Aorta (tissue), 5 donors: ENCODE results near the gene JAKMIP3. TPM values are rescaled to one million over a fixed set of nuclear protein-coding genes. Genes with fewer than 3 reads are reported as not detected.

Source experiments
- ATAC-seq: fragments of 200-7000 bp; cut with Tn5 transposase; one replicate; pipeline ENCODE4 v1.9.1; 2022; ENCODE audit warnings: moderate library complexity; ENCODE audit not compliant: low FRiP score
- DNase-seq, 2 donors: peaks; one replicate each; pipeline ENCODE4 v3.0.0-alpha.2; 2020
- H3K27ac ChIP-seq, 2 donors: one replicate each; pipeline ENCODE4 v1.5.1; 2013; ENCODE audit warnings: low read length in 2 of 2, mild to moderate bottlenecking in 2 of 2, moderate library complexity in 2 of 2, control low read depth in 1 of 2, inconsistent platforms in 1 of 2, low read depth in 1 of 2
- H3K27me3 ChIP-seq, 2 donors: one replicate each; pipeline ENCODE4 v1.6.1; 2013; ENCODE audit warnings: control low read depth in 1 of 2, low read length in 1 of 2, mild to moderate bottlenecking in 1 of 2, moderate library complexity in 1 of 2; ENCODE audit not compliant: insufficient read depth in 2 of 2, control insufficient read depth in 1 of 2
- H3K36me3 ChIP-seq, 2 donors: one replicate each; pipeline ENCODE4 v1.6.1; 2013; ENCODE audit warnings: control low read depth in 1 of 2, low read length in 1 of 2, mild to moderate bottlenecking in 1 of 2; ENCODE audit not compliant: insufficient read depth in 2 of 2, control insufficient read depth in 1 of 2
- H3K4me1 ChIP-seq, 2 donors: one replicate each; pipeline ENCODE4 v1.6.1; 2013; ENCODE audit warnings: low read length in 2 of 2, control low read depth in 1 of 2, mild to moderate bottlenecking in 1 of 2, moderate library complexity in 1 of 2; ENCODE audit not compliant: insufficient read depth in 2 of 2, control insufficient read depth in 1 of 2
- H3K4me3 ChIP-seq, 2 donors: one replicate each; pipeline ENCODE4 v1.5.1; 2013; ENCODE audit warnings: low read length in 2 of 2, control low read depth in 1 of 2, mild to moderate bottlenecking in 1 of 2
- H3K9me3 ChIP-seq: one replicate; pipeline ENCODE4 v1.6.1; 2013; ENCODE audit warnings: mild to moderate bottlenecking, low read length; ENCODE audit not compliant: control insufficient read depth
- WGBS, 2 donors: extraction: QIAGEN DNeasy Blood & Tissue Kit; methylation state at CpG; one replicate each; pipeline ENCODE4 v1.1.7; 2013; 5-methylcytosine and 5-hydroxymethylcytosine counted together
- intact Hi-C, 2 donors: fragments of 100-400 bp; cut with DNase I; formaldehyde crosslinking; loops; one replicate each; pipeline versions ENCODE4 v1.14.2 to v1.15.0; 2022
- polyA plus RNA-seq, 2 donors: library from polyadenylated mRNA; stranded (reverse); fragments of 200-250 nt; gene quantifications; one replicate each; pipeline ENCODE4 v1.2.3, GENCODE V29; 2013
- total RNA-seq, 2 donors: library from RNA; stranded (reverse); fragmentation: NEBNext Ultra II Directional; extraction: Animal tissue kit (Norgen Biotek cat#: 25700); gene quantifications; one replicate each; pipeline ENCODE4 v1.2.1, GENCODE V29; 2021
- donor health status: healthy with polysubstance abuse.
- donor health status: Bipolar disorder and iron deficiency.
- donor health status: DM: no; HTN: no; CAD: no.
- donor health status: DM: no; HTN: no; CAD: no.
- donor health status: DM: yes; HTN: yes; CAD: no.

Gene JAKMIP3
- total and polyA plus RNA-seq, 4 donors: 0.23 to 0.99 (median 0.36) TPM; not detected in 1

GRCh38 chr10:132107186-132107948, 41.6 kb downstream of the JAKMIP3 start:
- no peaks in the 10 kb centered on the region for H3K27me3 ChIP-seq
- no peaks in the 10 kb centered on the region for H3K36me3 ChIP-seq
- intact Hi-C loops: no loop called here
- no peak overlapping the region for H3K27ac ChIP-seq
- WGBS, 2 donors: 79 to 86% methylated on average over 27 of the region's 27 CpGs
- no peaks in the 10 kb centered on the region for H3K9me3 ChIP-seq
- H3K4me3 ChIP-seq: no peak overlapping the region
- DNase-seq (peak in 1 of 2 donors; percentile 66), ATAC-seq (no peak)
- no peaks in the 10 kb centered on the region for H3K4me1 ChIP-seq

GRCh38 chr10:132107949-132108877, 42.5 kb downstream of the JAKMIP3 start:
- no peaks in the 10 kb centered on the region for H3K36me3 ChIP-seq
- ATAC-seq: no peak
- intact Hi-C loops: no loop called here
- 81 to 83% methylated on average over 13 of the region's 13 CpGs for WGBS, 2 donors
- peak in 1 of 2 donors; percentile 38 for DNase-seq
- no peaks in the 10 kb centered on the region for H3K4me1 ChIP-seq
- H3K27ac ChIP-seq: no peak overlapping the region
- no peak overlapping the region for H3K4me3 ChIP-seq
- H3K9me3 ChIP-seq: no peaks in the 10 kb centered on the region
- H3K27me3 ChIP-seq: no peaks in the 10 kb centered on the region

- no peaks in the 10 kb centered on the region for H3K4me1 ChIP-seq
- no peaks in the 10 kb centered on the region for H3K27me3 ChIP-seq
- H3K36me3 ChIP-seq: no peaks in the 10 kb centered on the region
- DNase-seq (peak in 1 of 2 donors; percentile 70), ATAC-seq (peak; percentile 51)
- intact Hi-C loops: no loop called here
- no peaks in the 10 kb centered on the region for H3K9me3 ChIP-seq
- H3K27ac ChIP-seq: no peak overlapping the region
- H3K4me3 ChIP-seq: no peak overlapping the region
- WGBS, 2 donors: 74 to 76% methylated on average over 19 of the region's 19 CpGs
These were observed 43.8 kb downstream of the JAKMIP3 start for GRCh38 chr10:132109341-132110110.

DNA sequence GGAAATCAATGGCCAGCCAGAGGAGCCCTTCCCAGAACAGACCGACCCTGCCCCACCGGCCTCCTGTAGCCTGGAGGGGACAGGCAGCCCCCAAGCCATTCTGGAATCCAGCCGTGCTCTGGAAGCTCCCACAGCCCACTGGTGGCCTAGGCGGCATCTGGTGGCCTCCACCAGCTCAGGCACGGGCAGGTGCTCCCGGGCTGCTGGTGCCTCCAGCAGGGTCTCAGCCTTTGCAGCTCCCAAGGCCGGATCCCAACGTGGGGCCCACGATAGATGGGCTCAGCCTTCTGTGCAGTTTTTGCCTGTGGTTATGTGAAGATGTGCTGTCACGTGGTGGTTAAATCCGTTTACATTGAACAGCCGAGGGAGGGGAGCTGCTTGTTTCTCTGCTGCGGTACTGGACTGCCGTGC, 44.4 kb downstream of the JAKMIP3 start:
- 86 to 92% methylated on average over 14 of the region's 14 CpGs for WGBS, 2 donors
- intact Hi-C loops: no loop called here
- Histone ChIP-seq H3K27me3 (no peaks in the 10 kb centered on the region), H3K4me3 (no peak overlapping the region), H3K36me3 (no peaks in the 10 kb centered on the region), H3K27ac (no peak overlapping the region), H3K4me1 (no peaks in the 10 kb centered on the region), H3K9me3 (no peaks in the 10 kb centered on the region)
- ATAC-seq: no peak
- DNase-seq: peak in 1 of 2 donors; percentile 58

DNA sequence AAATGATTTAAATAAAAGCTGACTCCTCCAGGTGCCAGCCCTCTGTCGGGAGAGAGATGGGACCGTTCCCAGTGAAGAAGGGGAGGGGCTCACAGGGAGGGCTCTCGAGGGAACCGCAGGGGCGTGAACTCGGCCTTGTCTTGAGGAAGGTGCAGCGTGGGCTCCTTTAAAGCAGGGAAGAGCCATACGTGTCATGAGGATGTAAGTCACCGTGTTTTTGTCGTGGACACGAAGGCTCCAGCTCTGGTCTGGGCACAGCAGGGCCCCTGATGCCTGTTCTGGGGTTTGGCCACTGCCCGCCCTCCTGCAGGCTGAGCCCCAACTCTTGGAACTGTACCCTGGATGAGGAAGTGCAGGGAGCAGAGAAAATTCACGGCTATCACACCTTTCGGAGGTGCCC, 45.0 kb downstream of the JAKMIP3 start:
- DNase-seq (peak in 1 of 2 donors; percentile 59), ATAC-seq (no peak)
- Histone ChIP-seq H3K36me3 (no peaks in the 10 kb centered on the region), H3K27ac (no peak overlapping the region), H3K9me3 (no peaks in the 10 kb centered on the region), H3K4me1 (no peaks in the 10 kb centered on the region), H3K4me3 (no peak overlapping the region), H3K27me3 (no peaks in the 10 kb centered on the region)
- WGBS, 2 donors: 79% methylated on average over 14 of the region's 14 CpGs
- intact Hi-C loops: no loop called here

- DNase-seq: peak; percentile 38 to 51
- intact Hi-C loops: no loop called here
These were observed 45.5 kb downstream of the JAKMIP3 start for GRCh38 chr10:132111121-132111731.

DNA sequence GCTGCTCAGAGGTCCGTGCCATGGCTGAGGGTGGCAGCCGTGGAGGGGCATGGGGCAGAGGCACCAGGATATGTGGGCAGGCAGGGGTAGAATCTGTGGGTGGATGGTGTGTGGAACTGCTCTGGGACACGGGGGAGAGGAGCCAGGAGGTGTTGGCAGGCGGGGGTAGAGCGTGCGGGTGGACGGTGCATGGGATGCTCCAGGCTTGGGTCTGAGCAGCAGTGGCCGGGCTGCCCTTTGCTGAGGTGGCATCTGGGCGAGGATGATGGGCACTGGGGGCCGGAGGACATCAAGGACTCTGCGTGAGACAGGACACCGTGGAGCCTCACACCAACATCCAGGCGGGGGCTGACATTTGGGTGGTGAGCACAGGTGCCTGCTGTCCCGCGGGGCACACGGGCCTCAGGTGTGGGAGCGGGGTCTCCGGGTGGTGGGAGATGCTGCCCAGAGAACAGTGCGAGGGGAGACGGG, 46.2 kb downstream of the JAKMIP3 start:
- Histone ChIP-seq H3K27ac (no peak overlapping the region), H3K4me1 (no peaks in the 10 kb centered on the region), H3K27me3 (no peaks in the 10 kb centered on the region), H3K36me3 (no peaks in the 10 kb centered on the region), H3K4me3 (no peak overlapping the region), H3K9me3 (no peaks in the 10 kb centered on the region)
- WGBS, 2 donors: 91 to 93% methylated on average over 20 of the region's 20 CpGs
- intact Hi-C loops: no loop called here
- ATAC-seq (no peak), DNase-seq (peak; percentile 34 to 68)

More at GRCh38 chr10:132111121-132111731, 45.5 kb downstream of the JAKMIP3 start:
- Histone ChIP-seq H3K36me3 (no peaks in the 10 kb centered on the region), H3K9me3 (no peaks in the 10 kb centered on the region), H3K27me3 (no peaks in the 10 kb centered on the region), H3K27ac (no peak overlapping the region), H3K4me1 (no peaks in the 10 kb centered on the region), H3K4me3 (no peak overlapping the region)
- WGBS, 2 donors: 87 to 88% methylated on average over 14 of the region's 14 CpGs
- peak; percentile 28 for ATAC-seq

- intact Hi-C loops: no loop called here
- 87% methylated on average over 10 of the region's 10 CpGs for WGBS, 2 donors
- Histone ChIP-seq H3K36me3 (no peaks in the 10 kb centered on the region), H3K27me3 (no peaks in the 10 kb centered on the region), H3K4me3 (no peak overlapping the region), H3K27ac (no peak overlapping the region), H3K4me1 (no peaks in the 10 kb centered on the region), H3K9me3 (no peaks in the 10 kb centered on the region)
- ATAC-seq: no peak
- DNase-seq: peak in 1 of 2 donors; percentile 29
These were observed 46.9 kb downstream of the JAKMIP3 start for GRCh38 chr10:132112611-132113010.
